GM19467 (cell line): Measurements from ENCODE around the gene TRIM13.
"Not testable (repeated sequence)": the region's sequence is repeated elsewhere in the genome, so short reads cannot be mapped to it uniquely, and the experiment has no call there.

Source experiments
- ATAC-seq: cut with Tn5 transposase; IDR thresholded peaks from one replicate; pipeline ENCODE4 v1.9.1; 2021; ENCODE audit warnings: mild to moderate bottlenecking, moderate library complexity; ENCODE audit not compliant: unreplicated experiment

Gene TRIM13

GRCh38 chr13:50055454-50055853 lies 58.6 kb downstream of the TRIM13 start:
- ATAC-seq: no peak

GRCh38 chr13:50060718-50061117 lies 63.9 kb downstream of the TRIM13 start:
- ATAC-seq: no peak

GRCh38 chr13:50062336-50062735 lies 65.5 kb downstream of the TRIM13 start:
- ATAC-seq: not testable (repeated sequence)

- ATAC-seq: no peak
Measured at GRCh38 chr13:50065712-50066111, 68.9 kb downstream of the TRIM13 start.
